ENCODE results near the gene MAFG.

DNA sequence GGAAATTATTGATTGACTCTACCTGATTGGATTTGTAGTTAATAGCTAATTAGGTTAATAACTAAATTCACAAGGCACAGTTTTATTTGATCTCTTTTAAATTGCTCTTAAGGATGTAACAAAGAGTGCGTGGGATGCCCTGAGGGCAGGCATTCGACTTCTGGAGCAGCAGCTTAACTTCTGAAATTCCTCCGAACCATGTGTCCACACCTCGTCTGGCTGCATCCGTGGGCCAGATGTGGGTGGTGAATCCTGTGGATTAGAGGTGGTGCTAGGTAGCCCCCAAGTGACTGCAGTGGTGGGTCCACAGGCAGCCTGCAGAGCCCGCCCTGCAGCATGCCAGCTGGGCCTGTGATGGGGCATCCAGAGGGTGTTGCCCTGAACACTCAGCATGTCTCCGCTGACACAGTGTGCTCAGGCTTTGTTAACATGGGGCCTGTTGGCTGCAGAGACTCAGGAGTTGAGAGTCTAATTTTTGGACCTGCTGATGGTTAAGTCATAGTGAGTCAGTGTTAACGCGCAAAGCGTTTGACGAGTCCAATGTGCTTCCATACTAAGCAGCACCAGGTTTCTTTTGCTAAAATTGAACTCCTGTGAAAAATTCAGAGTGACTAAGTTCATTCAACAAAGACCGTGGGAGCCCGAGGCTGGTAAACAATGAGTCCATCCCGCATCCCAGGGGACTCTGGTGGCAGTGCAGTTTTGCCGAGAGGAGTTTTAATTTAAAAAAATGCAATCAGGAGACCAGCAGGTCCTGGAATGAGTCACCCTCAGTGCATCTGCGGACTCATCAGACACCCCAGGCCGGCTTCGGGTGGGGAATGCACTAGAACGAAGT lies 29.3 kb downstream of the MAFG start:
- TF ChIP-seq, protein P1, sequence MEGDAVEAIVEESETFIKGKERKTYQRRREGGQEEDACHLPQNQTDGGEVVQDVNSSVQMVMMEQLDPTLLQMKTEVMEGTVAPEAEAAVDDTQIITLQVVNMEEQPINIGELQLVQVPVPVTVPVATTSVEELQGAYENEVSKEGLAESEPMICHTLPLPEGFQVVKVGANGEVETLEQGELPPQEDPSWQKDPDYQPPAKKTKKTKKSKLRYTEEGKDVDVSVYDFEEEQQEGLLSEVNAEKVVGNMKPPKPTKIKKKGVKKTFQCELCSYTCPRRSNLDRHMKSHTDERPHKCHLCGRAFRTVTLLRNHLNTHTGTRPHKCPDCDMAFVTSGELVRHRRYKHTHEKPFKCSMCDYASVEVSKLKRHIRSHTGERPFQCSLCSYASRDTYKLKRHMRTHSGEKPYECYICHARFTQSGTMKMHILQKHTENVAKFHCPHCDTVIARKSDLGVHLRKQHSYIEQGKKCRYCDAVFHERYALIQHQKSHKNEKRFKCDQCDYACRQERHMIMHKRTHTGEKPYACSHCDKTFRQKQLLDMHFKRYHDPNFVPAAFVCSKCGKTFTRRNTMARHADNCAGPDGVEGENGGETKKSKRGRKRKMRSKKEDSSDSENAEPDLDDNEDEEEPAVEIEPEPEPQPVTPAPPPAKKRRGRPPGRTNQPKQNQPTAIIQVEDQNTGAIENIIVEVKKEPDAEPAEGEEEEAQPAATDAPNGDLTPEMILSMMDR (IDR thresholded peaks at IDR 0.05) = no peak
- TF ChIP-seq POLR2A (IDR thresholded peaks at IDR 0.05) (no peak), POLR2AphosphoS5 (IDR thresholded peaks at IDR 0.05) (no peak), EP300 (IDR thresholded peaks at IDR 0.05) (no peak)

Data from suprapubic skin (tissue), 4 donors.